DMS153 (cell line): ENCODE data around the gene FBXL14.
A peak's percentile ranks its signal among the peaks of the same experiment; 100 is the strongest.

ENCODE experiments used
- DNase-seq: peaks from one replicate; lab custom pipeline; 2025; lab: John Stamatoyannopoulos, UW

FBXL14 gene, protein sequence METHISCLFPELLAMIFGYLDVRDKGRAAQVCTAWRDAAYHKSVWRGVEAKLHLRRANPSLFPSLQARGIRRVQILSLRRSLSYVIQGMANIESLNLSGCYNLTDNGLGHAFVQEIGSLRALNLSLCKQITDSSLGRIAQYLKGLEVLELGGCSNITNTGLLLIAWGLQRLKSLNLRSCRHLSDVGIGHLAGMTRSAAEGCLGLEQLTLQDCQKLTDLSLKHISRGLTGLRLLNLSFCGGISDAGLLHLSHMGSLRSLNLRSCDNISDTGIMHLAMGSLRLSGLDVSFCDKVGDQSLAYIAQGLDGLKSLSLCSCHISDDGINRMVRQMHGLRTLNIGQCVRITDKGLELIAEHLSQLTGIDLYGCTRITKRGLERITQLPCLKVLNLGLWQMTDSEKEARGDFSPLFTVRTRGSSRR

DNA sequence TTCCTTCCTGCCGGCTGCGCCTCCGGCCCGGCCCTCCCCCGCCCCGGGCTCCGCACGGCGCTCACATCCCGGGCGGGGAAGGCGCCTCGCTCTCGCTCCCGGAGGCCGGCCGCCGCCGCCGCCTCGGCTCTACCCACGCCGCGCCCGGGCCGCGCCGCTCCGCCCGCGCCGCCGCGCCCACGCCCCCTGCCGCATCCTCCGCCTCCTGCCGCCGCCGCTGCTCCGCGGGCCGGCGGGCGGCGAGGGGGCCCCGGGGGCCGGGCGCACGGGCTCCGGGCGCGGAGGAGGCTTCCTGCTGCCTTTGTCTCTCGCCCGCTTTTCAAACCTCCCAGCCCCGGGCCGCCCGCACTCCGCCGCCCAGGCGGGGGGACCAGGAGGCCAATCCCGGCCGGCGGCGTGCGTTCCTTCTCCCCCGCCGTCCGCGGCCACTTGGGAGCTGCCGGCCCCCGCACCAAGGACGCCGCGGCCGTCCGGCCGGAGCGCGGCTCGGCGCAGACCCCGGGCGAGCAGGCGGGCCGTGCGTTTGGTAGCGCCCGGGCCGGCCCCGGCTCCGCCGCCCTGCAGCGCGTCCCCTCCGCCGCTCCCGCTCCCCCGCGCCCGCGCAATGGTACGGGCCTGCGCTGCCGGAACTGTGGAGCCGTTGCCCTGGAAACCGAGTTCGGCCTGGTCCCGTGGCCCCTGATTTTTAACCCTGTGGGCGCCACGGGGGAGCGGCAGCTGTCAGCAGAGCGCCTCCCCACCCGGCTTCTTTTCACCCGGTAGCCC, at the start of gene FBXL14:
Gene FBXL14 (minus strand): TSS at position 321 of the 765 bp plus-strand sequence. CDS start 515 bp downstream, outside the sequence.
- no peak for DNase-seq

DNA sequence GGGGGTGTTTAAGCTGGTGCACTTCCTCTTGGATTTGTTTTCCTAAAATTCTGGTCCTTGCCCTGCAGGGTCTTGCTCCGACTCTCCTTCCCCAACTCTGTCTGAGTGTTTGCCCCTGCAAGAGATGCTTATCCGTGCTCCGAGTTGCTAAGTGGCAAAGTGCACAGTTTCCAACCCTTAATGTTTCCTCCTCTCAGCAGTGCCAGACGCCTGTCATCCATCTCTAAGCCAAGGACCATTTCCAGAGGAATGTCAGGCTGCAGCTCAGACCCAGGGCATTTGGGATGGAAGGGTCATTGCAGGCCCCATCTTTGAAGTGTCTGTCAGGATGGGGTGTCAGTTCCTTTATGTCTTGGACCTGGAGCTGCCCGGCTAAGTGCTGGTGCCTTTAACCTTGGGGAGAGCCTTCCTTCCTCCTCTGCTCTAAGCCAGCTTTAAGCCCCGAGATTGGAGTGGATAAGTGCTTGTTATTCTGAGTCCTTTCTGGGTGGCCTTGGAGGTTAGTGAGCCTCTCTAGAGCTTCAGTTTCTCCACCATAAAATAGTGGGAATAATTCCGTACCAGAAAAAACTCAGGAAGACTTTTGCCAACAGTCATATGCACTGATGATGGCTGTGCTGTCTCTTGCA, 49.6 kb upstream of the FBXL14 start:
- DNase-seq: no peak

DNA sequence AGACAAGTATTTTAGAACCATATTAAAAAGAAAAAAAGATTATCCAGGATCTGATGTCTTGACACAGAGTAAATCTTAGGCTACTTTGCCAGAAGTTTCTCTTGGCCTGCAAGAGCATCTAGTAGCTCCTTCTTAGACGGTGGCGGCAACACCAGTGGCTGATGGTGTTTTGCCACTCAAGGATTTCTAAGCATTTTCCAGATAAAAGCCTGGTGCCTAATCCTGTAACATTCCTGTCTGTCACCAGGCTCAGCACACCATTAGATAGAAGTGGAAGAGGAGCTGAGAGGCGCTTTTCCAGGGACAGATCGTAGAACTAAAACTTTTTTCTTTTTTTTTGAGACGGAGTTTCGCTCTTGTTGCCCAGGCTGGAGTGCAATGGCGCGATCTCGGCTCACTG, 48.7 kb upstream of the FBXL14 start:
- no peak for DNase-seq

DNA sequence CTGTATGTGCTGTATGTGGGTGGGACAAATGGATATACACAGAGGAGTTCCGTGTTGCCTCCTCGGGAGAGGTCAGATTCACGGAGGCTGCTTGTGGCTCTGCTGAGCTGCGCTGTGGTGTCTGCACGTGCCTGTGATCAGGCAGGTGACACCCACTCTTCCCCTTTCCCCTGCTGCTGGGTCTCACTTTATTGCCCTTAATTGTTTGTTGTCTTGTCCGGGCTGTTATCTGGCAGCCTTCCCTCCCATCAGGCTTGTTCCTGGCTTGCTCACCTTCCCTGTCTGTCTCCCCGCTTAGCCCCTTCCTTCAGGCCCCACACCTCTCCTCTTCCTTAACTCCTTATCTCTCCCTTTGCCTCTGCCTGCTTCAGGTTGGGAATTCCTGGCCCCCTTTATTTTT, 48.1 kb upstream of the FBXL14 start:
- DNase-seq: no peak

DNA sequence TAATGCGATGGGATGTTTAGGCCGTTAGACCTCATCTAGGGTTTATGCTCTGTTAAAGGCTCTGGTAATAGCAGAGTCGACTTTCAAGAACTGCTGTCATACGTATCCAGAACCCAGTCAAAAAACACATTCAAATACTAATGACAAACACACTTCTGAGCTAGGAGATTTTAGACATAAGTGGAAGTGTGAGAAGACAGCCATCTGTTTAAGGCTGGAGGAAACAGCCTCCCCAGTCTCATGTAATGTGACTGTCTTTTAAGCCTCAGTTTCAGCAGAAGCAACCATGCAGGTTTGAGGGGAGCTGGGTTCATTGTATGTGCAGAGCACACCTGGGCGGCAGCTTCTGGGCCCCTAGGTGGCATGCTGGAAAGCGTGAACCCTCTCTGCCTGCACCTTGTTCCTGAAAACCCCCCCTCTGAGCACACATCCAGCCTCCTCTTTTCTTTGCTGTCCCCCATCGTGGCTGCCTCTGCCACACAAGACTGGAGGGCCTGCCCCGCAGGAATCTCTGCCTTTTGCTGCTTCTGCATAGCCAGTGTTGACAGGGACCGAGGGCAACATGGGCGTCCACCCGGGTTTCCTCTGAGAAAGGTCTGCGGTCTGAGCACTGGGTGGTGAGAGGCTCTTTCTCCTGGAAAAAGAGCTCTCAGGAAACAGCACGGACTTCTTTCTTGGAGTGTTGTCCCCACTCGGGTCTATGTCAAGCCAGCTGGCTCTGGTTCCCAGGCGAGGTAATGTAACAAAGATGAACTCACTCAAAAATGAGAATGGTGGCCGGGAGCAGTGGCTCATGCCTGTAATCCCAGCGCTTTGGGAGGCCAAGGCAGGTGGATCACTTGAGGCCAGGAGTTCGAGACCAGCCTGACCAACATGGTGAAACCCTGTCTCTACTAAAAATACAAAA, 46.2 kb upstream of the FBXL14 start:
- no peak for DNase-seq

DNA sequence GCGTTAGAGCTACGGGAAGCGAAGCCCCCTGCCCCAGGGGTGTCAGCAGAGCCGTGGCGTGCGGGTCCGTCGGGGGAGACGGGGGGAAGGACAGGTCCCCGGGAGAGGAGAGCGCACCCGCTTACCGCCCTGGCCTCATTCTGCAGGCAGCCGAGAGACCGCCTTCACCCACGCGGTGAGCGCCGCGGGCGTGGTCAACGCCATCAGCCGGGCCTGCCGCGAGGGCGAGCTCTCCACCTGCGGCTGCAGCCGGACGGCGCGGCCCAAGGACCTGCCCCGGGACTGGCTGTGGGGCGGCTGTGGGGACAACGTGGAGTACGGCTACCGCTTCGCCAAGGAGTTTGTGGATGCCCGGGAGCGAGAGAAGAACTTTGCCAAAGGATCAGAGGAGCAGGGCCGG, 45.2 kb upstream of the FBXL14 start:
- DNase-seq: no peak

DNA sequence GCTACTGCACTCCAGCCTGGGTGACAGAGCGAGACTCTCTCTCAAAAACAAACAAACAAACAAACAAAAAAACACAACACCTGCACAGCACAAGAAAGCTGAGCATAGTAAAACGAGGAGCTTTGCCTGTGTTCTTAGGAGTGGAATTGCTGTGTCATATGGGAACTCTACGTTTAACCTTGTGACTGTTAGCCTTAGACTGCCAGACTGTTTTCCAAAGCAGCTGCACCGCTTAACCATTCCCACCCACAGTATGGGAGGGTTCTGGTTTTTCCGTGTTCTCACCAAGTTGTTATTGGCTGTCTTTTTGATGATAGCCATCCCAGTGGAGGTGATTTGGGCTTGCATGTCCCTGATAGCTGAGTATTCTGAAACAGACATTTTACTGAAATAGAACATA, 43.8 kb upstream of the FBXL14 start:
- no peak for DNase-seq

DNA sequence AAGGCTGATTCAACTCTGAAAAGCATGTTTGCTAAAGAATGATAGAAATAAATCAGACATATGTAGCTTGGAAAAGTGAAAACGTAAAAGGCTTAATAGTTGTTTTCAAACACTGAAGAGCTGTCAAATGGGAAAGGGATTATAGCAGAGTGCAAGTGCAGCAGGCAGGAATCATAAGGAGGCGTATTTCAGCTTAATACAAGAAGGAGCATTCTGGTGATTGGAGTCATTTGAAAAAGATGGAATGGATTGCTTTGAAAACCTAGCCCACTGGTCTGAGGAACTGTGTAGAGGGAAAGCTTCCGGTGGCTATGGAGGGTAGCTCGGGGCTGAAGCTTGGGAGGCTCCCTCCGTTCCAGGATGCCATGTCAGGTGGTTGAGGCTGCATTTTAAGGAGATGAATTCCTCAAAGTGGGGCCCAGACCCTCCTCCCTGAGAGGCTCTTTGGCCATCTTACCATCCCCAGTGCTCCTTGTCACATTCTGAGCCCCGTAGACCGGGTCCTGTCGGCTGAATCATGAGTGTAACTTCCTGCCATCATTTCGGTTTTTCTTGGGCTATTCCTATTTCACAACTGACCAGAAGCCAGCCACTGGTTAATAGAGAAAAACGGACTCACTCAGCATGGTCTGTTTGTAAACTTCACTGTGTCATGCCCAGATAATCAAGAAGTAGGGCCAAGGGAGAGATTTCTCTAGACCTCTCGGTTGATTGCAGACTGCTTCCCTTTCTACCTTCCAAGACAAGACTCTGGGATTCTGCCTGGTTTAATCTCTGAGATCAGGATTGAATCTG, 41.1 kb upstream of the FBXL14 start:
- no peak for DNase-seq

DNA sequence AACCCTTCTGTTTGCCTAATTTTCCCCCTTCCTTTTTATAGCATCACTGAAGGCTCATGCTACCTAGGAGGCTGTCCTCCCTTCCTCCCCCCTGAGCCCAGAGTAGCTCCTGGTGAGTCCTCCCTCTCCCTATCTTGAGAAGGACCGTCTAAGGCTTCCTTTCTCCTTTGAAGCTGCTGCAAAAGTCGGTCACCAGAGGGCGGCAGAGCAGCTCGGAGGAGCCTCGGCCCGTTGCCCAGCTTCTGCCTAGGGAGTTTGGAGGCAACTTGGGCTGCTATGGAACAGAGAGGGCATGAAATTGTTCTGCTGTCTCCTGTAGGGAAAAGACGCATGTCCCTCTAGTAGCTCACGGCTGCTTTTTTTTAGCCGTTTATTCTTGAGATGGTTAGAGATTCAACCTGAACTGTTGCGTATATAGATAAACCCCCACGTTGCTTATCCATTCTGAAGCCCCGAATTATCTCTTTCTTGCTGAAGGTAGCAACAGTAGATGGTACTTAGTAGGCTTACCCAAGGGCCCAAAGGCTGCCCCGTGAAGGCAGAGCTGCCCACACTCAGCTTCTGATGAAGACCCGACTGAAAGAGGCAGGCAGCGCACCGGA, 40.3 kb upstream of the FBXL14 start:
- peak; percentile 39 for DNase-seq

DNA sequence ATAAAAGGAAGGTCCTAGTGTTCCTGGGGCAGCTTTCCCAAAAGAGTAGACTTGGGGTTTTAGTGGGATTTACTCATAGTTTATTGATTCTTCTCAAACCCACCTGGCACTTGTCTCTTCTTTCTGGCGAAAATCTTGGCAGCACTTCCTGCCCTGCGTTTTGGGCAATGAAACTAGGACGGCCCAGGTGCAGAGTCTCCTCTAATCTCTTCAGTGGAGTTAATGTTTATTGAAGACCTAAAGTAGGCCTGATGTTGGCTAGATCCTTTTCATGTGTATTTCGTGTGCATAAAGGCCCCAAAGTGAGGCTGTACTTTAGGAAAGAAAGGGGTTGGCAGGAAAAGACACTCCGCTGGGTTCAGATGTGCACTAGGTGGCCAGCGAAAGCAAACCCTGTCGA, 39.8 kb upstream of the FBXL14 start:
- no peak for DNase-seq

DNA sequence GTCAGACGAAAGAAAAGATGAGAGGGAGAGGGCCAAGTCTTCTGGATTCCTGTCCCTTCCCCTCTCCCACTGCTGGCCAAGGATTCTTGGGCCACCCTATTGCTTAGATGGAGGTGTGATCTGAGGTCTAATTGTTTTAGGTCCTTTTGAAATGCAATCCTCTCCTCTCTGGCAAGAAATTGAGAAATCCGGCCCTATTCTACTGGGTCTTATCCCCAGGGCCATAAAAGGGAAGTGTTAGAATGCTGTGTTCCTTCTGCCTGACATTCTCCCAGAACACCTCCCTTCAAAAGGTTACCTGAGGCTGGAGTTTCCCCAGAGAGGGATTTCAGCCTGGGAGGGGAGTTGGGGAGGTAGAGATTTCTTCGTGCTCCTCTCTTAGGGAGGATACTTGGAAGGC, 39.1 kb upstream of the FBXL14 start:
- no peak for DNase-seq

DNA sequence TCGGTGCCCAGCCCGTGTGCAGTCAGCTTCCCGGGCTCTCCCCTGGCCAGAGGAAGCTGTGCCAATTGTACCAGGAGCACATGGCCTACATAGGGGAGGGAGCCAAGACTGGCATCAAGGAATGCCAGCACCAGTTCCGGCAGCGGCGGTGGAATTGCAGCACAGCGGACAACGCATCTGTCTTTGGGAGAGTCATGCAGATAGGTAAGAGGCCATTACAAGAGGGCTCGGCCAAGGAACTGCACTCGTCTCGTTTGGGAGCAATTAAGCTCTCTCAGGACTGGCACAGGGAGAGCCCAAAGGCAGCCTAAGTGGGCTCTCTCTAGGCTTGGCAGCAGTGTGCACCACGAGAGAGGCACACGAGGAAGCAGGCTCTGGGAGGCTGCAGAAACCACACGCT, 38.3 kb upstream of the FBXL14 start:
- DNase-seq: no peak

DNA sequence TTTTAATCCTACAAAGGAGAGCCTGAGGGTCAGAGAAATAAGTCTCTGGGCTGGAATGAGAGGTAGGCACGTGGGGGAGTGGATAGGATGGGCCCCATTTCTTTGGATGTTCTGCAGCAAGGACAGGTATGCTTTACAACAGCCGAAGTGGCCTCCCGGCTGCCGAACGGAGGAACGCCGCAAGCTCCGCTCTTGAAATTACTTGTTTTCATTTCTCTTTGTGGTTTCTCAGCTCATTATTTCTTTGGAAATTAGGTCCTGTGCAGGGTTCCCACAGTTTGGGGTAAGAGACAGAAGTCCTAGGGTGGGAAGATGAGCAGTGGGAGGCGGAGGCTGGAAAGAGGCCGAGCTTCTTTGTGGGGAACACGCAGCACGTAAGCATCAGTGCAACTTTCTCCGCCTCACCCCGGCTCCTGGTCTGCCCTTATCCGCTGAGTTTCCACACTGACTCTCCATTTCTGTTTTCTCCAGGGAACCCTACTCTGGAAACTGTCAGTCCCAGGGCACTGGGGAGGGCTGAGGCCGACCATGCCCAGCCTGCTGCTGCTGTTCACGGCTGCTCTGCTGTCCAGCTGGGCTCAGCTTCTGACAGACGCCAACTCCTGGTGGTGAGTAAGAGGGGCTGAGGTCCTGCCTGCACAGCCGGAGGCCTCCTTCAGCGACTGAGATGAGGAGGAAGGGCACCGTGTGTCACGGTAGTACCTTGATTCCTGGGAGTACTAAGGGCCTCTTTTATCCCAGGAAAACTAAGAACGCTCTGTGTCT, 36.6 kb upstream of the FBXL14 start:
- no peak for DNase-seq

DNA sequence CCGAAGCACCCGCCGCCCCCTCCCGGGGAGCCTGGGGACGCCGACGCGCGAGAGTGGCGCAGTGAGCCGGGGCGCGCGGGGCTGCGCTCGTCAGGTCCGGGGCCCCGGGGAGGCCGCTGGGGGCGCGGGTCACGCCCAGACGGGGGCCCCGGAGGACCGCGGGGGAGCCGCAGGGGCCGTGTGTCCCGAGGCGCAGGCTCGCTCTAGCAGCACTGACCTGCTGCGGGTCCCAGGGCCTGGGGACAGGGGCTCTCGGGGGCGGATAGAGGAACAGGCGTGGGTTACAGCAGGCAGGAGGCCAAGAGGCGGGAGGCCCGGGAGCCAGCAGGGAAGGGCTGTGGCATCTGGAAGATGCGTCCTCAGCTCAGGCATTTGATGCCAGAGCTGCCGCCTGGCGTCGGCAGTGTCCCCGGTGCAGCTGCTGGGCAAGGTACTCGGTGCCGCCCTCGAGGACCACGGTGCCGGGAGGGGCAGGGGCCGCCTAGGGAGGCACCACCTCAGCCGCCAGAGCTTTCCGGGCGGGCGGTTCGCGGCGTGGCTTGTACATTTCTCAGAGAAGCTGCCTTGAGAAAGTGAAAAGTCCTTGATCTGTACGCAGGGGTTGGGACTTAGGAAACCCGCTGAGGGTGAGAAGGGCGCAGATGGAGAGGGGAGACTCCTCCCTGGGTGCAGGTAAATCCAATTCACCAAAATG, 35.9 kb upstream of the FBXL14 start:
- DNase-seq: no peak

DNA sequence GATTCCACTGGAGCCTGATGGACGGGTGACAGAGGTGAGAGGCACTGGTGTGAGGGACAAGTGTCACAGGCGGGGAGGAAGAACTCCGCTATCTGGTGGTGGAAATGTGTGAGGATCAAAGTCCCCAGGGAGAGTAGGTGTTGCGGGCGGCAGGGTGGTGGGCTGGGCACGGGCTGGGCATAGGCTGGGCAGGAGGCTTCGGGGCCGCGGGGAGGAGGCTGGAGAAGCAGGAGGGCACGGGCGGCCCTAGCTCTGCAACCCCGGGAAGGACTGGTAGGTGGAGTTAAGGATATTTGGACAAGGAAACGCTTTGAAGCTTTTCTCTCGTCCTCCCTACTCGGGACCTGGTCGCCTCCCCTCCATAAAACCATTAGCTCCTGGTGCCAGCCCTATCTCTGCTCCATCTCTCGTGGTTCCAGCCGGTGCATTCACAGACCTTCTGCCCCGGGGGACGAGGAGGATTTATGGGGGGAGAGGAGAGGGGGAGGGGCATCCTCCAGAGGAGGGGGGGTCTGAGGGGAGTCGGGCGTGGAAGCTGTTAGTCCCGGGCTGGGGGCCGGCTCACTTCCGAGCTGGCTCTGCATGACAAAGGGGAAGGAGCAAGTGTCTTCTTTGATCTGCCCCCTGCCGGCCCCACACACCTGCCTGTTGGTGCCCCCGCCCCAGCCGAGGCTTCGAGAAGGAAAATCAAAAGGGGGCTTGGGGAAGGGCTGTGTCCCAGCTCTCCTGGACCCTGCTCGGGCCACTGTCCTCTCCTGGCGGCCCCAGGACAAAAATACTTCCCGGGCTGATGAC, 35.2 kb upstream of the FBXL14 start:
- no peak for DNase-seq

DNA sequence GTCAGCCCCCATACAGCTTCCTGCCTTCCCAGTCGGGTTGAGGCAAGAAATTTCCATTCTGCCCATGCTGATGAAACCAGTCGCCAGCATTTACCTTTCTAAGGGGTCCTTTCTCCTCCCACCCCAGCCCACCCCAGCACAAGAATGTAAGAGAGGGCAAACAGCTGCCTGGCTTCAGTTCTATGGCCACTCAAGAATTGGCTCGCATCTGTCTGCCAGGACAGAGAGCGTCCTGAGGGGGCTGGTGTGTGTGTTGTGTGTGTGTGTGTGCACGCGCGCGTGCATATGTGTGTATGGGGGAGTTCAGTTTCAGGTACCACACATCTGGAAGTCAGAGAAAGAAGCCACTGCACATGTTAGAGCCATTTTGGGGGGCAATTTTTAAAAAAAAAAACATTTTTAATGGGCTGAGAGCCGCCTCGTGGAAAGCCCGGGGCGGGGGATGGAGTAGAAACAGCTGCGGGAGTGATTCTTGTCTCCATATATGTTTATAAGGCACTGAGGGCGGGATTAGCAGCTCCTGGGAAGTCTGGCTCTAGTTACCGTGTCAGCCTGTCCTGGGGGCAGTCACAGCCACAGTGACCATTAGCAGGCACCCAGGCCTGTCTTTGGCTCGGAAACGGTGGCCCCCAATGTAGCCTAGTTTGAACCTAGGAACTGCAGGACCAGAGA, 34.4 kb upstream of the FBXL14 start, which contains the start of gene WNT5B:
Gene WNT5B (plus strand): TSS at position 566 of the 672 bp plus-strand sequence. CDS start 2,124 bp downstream, outside the sequence.
- no peak for DNase-seq

DNA sequence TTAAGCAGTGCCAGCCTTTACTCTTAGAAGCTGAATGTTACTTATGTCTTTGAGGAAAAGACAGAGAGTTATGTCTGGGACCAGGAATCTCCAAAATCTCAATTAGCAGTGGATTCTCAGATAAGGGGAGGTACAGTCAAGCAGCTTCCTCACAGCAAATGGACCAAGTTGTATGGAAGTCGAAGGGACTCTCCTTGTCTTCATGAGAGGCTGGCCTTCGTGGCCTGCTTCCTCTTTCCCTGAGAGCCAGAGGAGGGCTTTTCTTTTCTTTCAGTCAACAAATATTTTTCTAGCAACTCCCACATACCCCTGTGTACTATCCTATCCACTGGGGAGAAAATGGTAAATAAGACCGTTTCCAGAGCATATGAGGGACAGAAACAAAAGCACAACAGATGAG, 28.0 kb upstream of the FBXL14 start:
- DNase-seq: no peak

DNA sequence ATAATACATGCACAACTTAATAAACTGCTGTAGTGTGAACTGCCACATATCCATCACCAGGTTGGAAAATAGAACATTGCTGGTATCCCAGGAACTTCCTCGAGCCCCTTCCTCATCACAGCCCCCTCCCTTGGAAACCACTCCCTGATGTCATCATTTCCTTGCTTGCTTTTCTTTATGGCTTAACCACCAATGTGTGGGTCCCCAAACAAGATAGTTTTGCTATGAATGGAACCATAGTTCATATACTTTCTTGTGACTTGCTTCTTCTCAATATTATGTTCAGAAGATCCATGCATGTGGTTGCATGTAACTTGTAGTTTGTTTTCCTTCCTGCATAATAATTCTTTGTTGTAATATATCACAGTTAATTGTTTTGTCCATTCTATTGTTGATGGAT, 25.7 kb upstream of the FBXL14 start:
- no peak for DNase-seq
